ENCODE measurements around the gene PCDHGB1.
"Not testable (repeated sequence)": the region's sequence is repeated elsewhere in the genome, so short reads cannot be mapped to it uniquely, and the experiment has no call there.

The PCDHGB1 gene

DNA sequence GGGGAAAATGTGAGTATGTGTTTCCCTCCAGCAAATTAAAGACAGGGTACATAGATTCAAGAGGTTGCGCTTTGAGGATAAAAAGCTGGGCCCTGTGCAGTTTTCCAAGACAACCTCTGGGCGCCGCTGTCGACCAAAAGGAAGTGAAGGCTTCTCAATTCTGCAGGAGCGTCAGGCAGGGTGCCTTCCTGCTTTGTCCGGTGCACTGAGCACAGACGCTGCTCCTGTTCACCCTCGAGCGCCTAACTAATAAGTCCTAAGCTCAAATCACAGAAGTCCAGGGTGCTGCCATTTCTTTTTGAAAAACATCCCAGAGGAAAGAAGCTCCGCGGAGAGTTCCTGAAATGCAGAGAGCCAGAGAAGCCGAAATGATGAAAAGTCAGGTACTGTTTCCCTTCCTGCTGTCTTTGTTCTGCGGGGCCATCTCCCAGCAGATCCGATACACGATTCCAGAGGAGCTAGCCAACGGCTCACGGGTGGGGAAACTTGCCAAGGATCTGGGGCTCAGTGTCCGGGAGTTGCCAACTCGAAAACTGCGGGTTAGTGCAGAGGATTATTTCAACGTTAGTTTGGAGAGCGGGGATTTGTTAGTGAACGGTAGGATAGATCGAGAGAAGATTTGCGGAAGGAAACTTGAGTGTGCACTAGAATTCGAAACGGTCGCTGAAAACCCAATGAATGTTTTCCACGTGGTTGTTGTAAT is at the start of gene PCDHGB1:
TSS of gene PCDHGB1 (plus strand) at position 183 of the 703 bp plus-strand sequence. CDS start at position 345, 162 bp downstream.
- peak in 8 of 58 donors; percentile 3 to 25 (median 10) for DNase-seq

DNA sequence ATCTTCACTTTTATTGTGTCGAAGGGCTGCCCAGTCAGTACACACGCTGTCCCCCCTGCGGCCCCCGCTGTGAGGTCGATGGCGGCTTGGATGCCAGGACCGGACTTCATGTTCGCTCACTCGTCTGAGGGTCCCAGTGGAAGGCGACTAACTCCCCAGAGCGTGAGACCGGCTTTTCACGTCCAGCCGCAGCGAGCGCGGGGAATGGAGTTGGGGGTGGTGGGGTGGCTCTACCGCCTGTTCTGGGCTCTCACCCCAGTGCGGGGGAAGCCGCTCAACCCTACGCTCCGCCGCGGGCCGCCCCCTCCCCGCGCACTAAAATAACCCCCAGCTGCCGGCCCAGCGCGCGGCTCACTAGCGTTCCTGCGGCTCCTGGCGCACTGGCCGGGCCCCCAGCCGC is 46.1 kb upstream of the PCDHGB1 start, which contains the start of gene SLC25A2:
TSS of gene SLC25A2 (minus strand) at position 294 of the 400 bp plus-strand sequence. CDS start at position 110, 184 bp downstream.
- DNase-seq = no peak

DNA sequence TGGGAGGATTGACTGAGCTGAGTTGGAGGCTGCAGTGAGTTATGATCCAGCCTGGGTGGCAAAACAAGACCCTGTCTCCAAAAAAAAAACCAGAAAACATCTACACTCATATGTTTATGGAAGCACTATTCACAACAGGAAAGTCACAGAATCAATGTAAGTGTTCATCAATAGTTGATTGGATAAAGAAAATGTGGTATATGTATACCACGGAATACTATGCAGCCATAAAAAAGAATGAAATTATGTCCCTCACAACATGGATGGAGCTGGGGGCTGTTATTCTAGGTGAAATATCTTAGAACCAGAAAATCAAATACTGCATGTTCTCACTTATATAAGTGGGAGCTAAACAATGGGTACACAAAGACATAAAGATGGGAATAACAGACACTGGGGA is 43.3 kb upstream of the PCDHGB1 start:
- DNase-seq = no peak

DNA sequence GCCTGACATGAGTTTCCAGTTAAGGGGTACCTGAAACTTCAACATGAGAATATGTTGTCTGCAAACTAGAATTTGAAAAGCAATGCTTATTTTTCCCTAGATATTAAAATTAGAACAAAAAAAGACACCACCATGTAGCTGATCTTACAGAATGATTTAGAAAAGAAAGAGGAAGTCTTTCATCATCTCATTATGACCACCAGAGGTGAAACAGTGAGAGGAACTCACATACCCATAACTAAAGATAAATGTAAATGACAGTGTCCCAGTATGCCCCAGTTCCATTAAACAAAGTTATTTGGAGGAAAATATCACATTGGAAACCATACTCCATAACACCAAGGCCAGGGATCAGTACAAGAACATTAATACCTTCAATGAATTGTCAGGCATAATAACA is 36.2 kb upstream of the PCDHGB1 start:
- DNase-seq = no peak

DNA sequence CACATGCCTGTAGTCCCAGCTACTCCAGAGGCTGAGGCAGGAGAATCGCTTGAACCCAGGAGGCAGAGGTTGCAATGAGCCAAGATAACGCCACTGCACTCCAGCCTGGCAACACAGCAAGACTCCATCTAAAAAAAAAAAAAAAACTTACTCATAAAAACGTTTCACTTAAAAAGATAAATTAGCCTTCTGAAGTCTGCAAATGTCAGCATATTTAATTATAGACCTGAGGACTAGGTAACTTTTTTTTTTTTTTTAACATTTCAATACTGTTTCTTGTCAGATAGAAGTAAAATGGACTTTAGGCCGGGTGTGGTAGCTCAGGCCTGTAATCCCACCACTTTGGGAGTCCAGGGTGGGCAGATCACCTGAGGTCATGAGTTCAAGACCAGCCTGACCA is 32.9 kb upstream of the PCDHGB1 start:
- not testable (repeated sequence) for DNase-seq

DNA sequence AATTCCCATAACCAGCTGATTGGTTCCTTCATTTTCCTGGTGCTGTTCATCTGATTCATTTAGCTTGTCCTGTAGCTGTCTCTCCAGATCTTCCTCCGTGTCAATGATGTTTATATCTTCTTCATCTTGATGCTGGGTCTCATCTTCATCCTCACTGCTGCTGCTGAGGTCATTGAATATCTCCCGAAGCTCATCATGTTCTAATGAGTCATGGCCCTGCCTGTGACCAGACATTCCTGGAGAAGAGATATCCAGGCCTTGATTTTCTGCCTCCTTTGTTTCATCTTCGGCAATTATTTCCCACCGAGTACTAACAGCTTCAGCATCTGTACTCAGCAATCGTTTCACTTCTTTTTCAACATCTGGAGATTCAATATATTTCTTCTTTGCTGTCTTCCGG is 30.7 kb upstream of the PCDHGB1 start:
- DNase-seq = no peak

DNA sequence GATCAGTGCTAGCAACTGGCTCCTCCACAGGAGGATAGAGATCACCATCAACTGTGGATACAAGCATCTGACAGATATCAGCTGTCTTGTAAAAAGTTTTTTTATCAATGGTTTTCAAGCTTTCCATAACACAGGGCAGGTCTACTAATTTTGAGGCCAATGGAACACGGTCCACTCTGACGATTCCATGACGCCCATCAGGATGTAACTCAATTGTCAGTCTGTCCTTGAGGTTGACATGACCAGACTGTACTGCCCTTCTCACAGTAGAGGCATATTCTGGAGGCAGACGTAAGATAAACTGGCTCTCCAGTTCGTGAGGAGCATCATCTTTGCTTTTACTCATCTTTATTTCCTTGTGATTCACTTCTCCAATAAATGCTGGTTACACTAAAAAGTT is 30.2 kb upstream of the PCDHGB1 start:
- no peak for DNase-seq

DNA sequence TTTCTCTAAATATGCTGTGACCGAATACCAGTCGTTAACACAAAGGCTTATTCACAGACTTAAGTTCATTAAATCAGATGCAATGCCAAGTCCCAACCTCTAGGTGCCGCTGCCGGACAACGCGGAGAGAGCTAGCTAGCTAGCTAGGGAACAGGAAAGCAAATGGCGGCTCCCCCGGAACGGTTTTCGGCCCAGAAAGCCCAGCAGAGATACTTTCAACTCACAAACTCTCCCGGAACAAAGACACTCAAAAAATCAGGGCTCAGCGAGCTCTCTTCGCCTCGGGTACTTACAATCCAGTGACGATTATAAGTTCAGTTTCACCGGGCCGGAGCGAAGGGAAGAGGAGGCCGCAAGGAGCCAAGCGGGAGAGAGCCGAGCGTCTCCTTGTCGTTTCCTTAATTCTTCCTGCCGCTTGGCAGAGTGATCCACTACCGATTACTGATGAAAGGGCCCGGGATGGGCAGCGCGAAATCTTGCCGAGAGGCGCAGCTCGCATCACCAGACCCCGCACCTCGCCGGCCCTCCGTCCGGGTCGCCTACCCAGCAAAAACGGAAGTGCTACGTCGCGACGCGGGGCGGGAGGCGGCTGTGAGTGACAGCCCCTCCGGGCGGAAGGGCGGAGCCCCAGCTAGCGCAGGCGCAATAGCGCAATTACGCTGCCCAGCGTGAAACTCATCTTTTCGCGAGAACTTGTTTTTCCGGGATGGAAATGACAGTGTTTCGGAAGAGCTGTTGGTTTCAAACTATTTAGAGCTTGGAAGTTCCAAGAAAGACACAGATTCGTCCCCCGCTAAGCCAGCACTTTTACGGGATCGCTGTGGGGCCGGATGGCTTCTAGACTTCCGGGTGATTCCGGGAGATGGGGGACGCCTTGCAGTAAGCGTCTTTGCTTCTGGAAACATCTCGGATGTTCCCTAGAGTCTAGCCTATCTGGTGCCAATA is 29.4 kb upstream of the PCDHGB1 start, which contains the start of gene TAF7:
TSS of gene TAF7 (minus strand) at position 560 of the 945 bp plus-strand sequence. CDS start 740 bp downstream, outside the sequence.
- DNase-seq = peak; percentile 9 to 91 (median 85)

DNA sequence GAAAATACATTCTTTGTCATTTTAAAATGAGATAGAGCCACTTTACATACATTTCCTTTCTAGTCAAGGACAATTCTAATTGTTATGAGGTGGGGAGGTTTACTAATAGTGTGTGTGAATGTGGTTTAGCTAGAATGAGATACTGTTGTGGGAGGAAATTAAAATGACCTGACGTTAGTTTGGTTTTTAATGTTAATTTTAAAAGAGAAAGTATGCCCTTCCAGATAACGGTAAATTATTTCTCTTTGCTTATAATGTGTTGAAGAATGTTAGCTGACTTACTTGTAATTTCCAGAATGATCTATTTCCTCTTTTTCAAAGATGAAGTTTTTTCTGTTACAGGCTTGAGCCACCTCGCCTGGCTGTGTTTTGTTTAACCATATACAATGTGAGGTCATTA is 27.6 kb upstream of the PCDHGB1 start:
- no peak for DNase-seq

DNA sequence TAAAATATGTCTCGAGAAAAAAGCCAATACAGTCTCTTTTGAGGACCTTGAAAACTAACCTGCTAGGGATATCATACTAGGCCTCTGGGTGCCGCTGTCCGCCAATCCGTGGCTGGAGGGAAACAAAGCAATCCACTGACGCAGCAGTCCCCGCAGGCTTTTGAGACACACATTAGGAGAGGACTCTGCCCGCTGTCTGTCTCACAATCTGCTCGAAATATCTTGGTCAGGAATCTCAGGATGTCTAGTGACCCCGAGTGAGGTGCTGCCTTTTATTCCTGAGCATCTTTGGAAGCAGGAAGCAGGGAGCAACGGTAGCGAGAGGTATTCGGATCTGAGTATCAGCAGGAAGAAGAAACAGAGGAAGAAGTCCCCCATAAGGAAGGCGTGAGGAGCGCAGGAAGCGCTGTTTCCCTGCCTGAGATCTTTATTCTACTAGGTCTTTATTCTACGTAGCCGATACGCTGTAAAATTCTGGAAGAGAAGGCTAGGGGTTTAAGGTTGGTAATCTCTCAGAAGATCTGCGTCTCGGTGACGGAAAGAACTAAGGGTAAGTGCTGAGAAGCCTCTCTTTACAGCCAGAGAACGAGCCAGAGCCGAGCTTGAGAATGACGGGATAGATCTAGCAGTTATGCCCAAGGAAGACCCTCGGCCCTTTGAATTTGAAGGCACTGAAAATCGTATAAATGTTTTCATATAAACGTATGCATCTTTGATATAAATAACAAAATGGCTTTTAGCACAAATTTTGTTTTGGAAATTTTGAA is 23.6 kb upstream of the PCDHGB1 start:
- DNase-seq = peak in 50 of 58 donors; percentile 2 to 72 (median 38)

DNA sequence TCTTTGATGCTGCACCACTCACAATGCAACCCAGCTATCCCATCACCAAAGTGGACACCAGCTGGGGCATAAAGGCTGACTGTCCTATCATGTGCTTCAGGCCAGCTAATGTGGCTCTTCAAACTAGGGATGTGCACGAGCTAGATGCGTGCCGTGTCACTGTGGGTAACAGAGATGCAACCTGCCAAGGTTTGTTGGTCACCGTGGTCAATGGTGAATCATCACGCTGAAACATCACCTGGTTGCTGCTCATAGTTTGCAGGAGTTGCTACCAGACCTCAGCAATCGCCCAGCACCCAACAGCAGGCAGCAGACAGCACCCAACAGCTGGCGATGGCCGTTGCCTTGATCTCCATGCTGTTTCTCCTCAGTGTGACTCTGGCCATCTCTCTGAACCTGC is 21.7 kb upstream of the PCDHGB1 start:
- no peak for DNase-seq

DNA sequence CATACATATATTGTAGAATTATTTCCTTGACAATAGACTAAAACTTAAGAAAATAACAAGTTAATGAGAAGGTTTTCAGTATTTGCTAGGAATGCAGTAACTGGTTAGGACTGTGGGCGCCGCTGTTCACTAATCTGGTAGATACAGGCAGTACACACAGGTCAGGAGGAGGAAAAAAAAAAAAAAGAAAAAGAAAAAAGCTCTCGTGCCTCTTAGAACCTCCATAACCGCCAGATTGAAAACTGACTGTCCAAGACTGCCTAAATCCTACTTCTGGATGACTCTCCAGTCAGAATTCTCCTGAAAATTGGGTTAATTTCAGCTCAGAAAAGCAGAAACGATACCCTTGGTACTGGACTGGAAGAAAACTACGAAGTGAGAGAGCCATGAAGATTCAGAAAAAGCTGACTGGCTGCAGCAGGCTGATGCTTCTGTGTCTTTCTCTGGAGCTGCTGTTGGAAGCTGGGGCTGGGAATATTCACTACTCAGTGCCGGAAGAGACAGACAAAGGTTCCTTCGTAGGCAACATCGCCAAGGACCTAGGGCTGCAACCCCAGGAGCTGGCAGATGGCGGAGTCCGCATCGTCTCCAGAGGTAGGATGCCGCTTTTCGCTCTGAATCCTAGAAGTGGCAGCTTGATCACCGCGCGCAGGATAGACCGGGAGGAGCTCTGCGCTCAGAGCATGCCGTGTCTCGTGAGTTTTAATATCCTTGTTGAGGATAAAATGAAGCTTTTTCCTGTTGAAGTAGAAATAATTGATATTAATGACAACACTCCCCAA is 19.4 kb upstream of the PCDHGB1 start, which contains the start of gene PCDHGA1:
TSS of gene PCDHGA1 (plus strand) at position 216 of the 782 bp plus-strand sequence.
- peak in 1 of 58 donors; percentile 2 for DNase-seq

DNA sequence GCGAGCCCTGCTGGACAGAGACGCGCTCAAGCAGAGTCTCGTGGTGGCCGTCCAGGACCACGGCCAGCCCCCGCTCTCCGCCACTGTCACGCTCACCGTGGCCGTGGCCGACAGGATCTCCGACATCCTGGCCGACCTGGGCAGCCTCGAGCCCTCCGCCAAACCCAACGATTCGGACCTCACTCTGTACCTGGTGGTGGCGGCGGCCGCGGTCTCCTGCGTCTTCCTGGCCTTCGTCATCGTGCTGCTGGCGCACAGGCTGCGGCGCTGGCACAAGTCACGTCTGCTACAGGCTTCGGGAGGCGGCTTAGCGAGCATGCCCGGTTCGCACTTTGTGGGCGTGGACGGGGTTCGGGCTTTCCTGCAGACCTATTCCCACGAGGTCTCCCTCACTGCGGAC is 17.3 kb upstream of the PCDHGB1 start:
- not testable (repeated sequence) for DNase-seq

DNA sequence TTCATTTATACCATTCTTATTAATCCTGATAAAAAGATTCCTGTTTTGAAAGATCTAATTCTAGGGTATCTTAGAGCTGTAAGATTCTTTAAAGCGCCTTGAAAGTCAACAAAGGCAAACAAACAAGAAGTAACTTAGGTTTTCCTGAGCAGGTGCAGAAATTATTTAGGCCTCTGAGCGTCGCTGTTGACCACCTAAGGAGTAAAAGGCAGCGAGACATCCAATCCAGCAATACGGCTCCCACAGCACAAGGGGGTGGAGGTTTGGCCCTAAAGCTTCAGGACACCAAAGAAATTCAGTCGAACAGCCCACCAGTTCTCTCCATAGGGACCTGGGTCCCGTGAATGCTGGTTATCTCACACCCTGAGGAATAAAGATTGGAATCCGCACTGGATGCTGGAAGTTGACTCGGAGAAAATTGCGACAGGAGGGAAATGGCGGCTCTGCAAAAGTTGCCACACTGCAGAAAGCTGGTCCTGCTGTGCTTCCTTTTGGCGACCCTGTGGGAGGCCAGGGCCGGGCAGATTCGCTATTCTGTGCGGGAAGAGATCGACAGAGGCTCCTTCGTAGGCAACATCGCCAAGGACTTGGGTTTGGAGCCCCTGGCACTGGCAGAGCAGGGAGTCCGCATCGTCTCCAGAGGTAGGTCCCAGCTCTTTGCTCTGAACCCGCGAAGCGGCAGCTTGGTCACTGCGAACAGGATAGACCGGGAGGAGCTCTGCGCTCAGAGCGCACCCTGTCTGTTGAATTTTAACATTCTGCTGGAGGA is 11.2 kb upstream of the PCDHGB1 start, which contains the start of gene PCDHGA2:
TSS of gene PCDHGA2 (plus strand) at position 223 of the 769 bp plus-strand sequence.
- no peak for DNase-seq

DNA sequence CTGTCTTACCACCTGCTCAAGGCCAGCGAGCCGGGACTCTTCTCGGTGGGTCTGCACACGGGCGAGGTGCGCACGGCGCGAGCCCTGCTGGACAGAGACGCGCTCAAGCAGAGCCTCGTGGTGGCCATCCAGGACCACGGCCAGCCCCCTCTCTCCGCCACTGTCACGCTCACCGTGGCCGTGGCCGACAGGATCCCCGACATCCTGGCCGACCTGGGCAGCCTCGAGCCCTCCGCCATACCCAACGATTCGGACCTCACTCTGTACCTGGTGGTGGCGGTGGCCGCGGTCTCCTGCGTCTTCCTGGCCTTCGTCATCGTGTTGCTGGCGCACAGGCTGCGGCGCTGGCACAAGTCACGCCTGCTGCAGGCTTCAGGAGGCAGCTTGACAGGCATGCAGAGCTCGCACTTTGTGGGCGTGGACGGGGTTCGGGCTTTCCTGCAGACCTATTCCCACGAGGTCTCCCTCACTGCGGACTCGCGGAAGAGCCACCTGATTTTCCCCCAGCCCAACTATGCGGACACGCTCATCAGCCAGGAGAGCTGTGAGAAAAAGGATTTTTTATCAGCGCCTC is 9.0 kb upstream of the PCDHGB1 start:
- not testable (repeated sequence) for DNase-seq

DNA sequence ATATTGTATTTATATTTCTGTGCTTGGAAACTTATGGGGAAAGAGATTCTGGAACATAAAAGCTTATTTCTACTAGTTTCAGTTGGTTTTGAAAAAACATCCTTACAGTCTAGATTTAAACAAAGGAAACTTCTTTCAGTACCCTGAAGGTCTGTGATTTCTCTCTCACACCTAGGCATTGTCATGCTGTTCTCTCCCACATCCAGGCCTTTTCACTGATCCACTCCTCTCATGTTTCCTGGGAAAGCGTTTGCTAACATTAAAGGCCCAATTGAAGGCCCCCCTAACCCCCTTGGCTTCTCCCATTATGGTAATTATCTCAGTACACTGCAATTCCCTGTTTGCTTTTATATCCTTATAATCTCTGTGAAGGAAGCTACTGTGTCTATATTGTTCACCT is 7.1 kb upstream of the PCDHGB1 start:
- no peak for DNase-seq

DNA sequence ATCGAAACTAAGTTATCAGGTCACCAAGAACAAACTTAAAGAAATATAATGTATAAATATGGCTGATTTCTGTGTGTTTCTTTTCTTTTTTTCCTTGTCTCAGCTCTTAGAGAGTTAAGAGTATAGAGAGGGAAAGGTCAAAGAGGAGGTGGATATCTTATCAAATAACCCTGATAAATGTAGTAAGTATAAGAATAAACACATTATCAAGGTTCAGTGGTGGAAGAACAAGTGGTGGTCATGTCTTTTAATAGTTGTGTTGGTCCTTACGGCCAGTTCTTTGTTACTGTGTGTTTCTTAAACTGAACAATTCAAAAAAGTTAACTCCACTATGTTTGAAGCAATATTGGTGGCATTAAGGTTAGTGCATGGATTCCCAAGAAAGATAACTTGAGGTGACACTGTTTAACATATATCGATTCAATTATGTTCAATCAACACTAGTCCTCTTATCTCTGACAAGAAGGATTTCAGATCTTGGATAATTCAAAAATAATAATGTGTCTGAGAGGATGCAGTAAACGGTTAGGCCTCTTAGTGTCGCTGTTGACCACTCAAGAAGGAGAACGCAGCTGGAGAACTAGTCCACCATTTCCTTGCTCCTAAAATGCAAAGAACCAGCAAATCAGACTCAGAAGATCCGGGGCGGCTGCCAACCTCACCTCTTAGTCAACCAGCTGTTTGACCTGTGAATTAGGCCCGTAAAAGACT is 6.5 kb upstream of the PCDHGB1 start, which contains the start of gene PCDHGA3:
TSS of gene PCDHGA3 (plus strand) at position 588 of the 711 bp plus-strand sequence. CDS start 205 bp downstream, outside the sequence.
- DNase-seq = no peak

DNA sequence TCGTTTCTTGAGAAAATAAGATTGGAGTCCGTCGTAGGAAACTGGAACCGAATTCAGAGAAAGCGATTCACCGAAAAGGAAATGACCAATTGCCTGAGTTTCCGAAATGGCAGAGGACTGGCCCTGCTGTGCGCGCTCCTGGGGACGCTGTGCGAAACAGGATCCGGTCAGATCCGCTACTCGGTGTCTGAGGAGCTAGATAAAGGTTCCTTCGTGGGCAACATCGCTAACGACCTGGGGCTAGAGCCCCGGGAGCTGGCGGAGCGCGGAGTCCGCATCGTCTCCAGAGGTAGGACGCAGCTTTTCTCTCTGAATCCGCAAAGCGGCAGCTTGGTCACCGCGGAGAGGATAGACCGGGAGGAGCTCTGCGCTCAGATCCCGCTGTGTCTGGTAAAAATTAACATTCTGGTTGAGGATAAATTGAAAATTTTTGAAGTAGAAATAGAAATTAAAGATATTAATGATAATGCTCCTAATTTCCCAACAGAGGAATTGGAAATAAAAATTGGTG is 5.9 kb upstream of the PCDHGB1 start:
- no peak for DNase-seq
